OCI-LY7 (cell line): ENCODE measurements around the gene PERP. TPM values are rescaled to one million over a fixed set of nuclear protein-coding genes. Genes with fewer than 3 reads are reported as not detected.

Source experiments
- BruUV-seq: library from RNA; stranded (reverse); fragments of 400-500 nt; replicated peaks from 2 replicates; lab custom pipeline; 2021; lab: Mats Ljungman, UMichigan
- CTCF ChIA-PET: fragments of 300-600 bp; sonication (Branson Sonifier 250); formaldehyde crosslinking; loops from one replicate; lab custom pipeline; 2022; ENCODE audit warnings: antibody characterized with exemption; ENCODE audit not compliant: unreplicated experiment; lab: Charles Lee
- POLR2A ChIA-PET: fragments of 300-600 bp; sonication (Branson Sonifier 250); formaldehyde crosslinking; loops from one replicate; lab custom pipeline; 2022; ENCODE audit warnings: antibody characterized with exemption; lab: Charles Lee
- DNase-seq: peaks from one replicate; pipeline ENCODE4 v3.0.0-alpha.2; 2015; ENCODE audit warnings: low spot score
- H2AFZ ChIP-seq: fragments of 200-600 bp; sonication (generic), shearing (Covaris generic); 2 replicates; pipeline ENCODE4 v1.6.1; 2014; ENCODE audit warnings: mild to moderate bottlenecking, antibody characterized with exemption, low read length, moderate library complexity
- H3K27ac ChIP-seq: fragments of 200-600 bp; sonication (generic); 2 replicates; pipeline ENCODE4 v1.5.1; 2014; ENCODE audit warnings: mixed run types, low read depth, mild to moderate bottlenecking, moderate library complexity, low read length, inconsistent platforms; ENCODE audit not compliant: poor library complexity, severe bottlenecking
- H3K36me3 ChIP-seq: fragments of 200-600 bp; sonication (generic); 2 replicates; pipeline ENCODE4 v1.6.1; 2014; ENCODE audit warnings: mild to moderate bottlenecking, antibody characterized with exemption, low read length, moderate library complexity, mixed read lengths; ENCODE audit not compliant: insufficient read depth
- H3K4me1 ChIP-seq: fragments of 200-600 bp; sonication (generic); 2 replicates; pipeline ENCODE4 v1.5.1; 2014; ENCODE audit warnings: mild to moderate bottlenecking, low read length; ENCODE audit not compliant: insufficient read depth, poor library complexity, severe bottlenecking
- H3K4me2 ChIP-seq: fragments of 200-600 bp; sonication (generic); 2 replicates; pipeline ENCODE4 v1.6.1; 2014; ENCODE audit warnings: mild to moderate bottlenecking, low read length
- H3K4me3 ChIP-seq: fragments of 200-600 bp; sonication (generic); 2 replicates; pipeline ENCODE4 v1.5.1; 2014; ENCODE audit warnings: mild to moderate bottlenecking, low read depth, low read length; ENCODE audit not compliant: poor library complexity, severe bottlenecking
- H3K79me2 ChIP-seq: fragments of 200-600 bp; sonication (generic); 2 replicates; pipeline ENCODE4 v1.6.1; 2016; ENCODE audit warnings: low read depth, mild to moderate bottlenecking, low read length, moderate library complexity, mixed read lengths; ENCODE audit not compliant: insufficient read depth
- H3K9me2 ChIP-seq: fragments of 200-600 bp; sonication (generic); 2 replicates; pipeline ENCODE4 v1.6.1; 2016; ENCODE audit warnings: mild to moderate bottlenecking, low read length, mixed read lengths; ENCODE audit not compliant: insufficient read depth
- H3K9me3 ChIP-seq: fragments of 200-600 bp; sonication (generic); 2 replicates; pipeline ENCODE4 v1.6.1; 2014; ENCODE audit warnings: mild to moderate bottlenecking, mixed run types, low read length, mixed read lengths
- H4K20me1 ChIP-seq: fragments of 200-600 bp; sonication (generic); 2 replicates; pipeline ENCODE4 v1.6.1; 2014; ENCODE audit warnings: mild to moderate bottlenecking, antibody characterized with exemption, low read length, moderate library complexity, mixed read lengths; ENCODE audit not compliant: insufficient read depth
- EZH2phosphoT487 ChIP-seq: fragments of 200-600 bp; sonication (generic); IDR thresholded peaks from 2 replicates; pipeline ENCODE4 v1.6.1; 2018; ENCODE audit warnings: low read depth, borderline replicate concordance, mild to moderate bottlenecking, mixed run types, antibody characterized with exemption, low read length, moderate library complexity, mixed read lengths
- intact Hi-C: fragments of 100-400 bp; cut with micrococcal nuclease; formaldehyde crosslinking; loops from one replicate; pipeline ENCODE4 v1.10.0; 2022; ENCODE audit not compliant: unreplicated experiment
- total RNA-seq, 2 experiments: library from RNA; depleted of rRNA in 1 of 2; stranded (reverse); fragments of >200 nt in 1 of 2; shearing (Covaris generic) in 1 of 2; gene quantifications; 2 replicates each; pipeline ENCODE4 v1.2.3, GENCODE V29; 2014 to 2022
- TF ChIP-seq, protein P1 (sequence below): fragments of 200-600 bp; sonication (generic); conservative IDR thresholded peaks from 2 replicates; pipeline ENCODE4 v1.5.1; 2014; ENCODE audit warnings: mild to moderate bottlenecking, antibody characterized with exemption, low read length, moderate library complexity, mixed read lengths

PERP gene
- total RNA-seq, 2 experiments from 2014 or later, result not detected

DNA sequence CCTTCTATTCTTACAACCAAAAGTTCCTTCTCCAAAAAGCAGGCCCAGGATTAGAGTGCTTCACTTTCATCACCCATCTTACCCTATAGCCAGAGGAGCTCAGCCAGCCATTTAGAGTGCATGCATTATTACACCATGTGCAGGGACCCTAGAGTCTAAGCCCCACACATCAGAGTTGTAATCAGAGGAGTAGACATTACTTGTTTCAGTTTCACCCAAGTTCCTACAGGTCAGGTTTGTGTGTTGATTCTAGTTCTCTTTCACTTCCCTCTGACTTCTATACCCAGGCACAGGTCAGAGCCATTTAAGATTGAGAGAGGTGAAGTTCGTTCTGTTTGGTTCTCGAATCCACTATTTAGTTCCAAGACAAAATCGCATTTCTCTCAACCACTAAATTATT lies 38.2 kb upstream of the PERP start:
- DNase-seq, result peak; percentile 6
- H3K4me3 ChIP-seq, result no peak overlapping the region
- H3K79me2 ChIP-seq, result no peaks in the 10 kb centered on the region
- H3K4me1 ChIP-seq, result no peaks in the 10 kb centered on the region
- no peak for TF ChIP-seq EZH2phosphoT487
- TF ChIP-seq, protein P1, sequence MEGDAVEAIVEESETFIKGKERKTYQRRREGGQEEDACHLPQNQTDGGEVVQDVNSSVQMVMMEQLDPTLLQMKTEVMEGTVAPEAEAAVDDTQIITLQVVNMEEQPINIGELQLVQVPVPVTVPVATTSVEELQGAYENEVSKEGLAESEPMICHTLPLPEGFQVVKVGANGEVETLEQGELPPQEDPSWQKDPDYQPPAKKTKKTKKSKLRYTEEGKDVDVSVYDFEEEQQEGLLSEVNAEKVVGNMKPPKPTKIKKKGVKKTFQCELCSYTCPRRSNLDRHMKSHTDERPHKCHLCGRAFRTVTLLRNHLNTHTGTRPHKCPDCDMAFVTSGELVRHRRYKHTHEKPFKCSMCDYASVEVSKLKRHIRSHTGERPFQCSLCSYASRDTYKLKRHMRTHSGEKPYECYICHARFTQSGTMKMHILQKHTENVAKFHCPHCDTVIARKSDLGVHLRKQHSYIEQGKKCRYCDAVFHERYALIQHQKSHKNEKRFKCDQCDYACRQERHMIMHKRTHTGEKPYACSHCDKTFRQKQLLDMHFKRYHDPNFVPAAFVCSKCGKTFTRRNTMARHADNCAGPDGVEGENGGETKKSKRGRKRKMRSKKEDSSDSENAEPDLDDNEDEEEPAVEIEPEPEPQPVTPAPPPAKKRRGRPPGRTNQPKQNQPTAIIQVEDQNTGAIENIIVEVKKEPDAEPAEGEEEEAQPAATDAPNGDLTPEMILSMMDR, result no peak
- BruUV-seq, result no TSS peak
- POLR2A ChIA-PET, result interaction anchor here (0.6 kb wide), 2 partner anchors 13 to 545 kb away, joined by 3 to 5 read pairs; no protein-coding TSS in a partner anchor
- no peak overlapping the region for H3K4me2 ChIP-seq
- CTCF ChIA-PET, result no interaction called here
- no peak overlapping the region for H2AFZ ChIP-seq
- no peaks in the 10 kb centered on the region for H3K36me3 ChIP-seq
- H3K27ac ChIP-seq, result no peak overlapping the region
- H4K20me1 ChIP-seq, result no peaks in the 10 kb centered on the region
- H3K9me3 ChIP-seq, result no peaks in the 10 kb centered on the region
- H3K9me2 ChIP-seq, result no peaks in the 10 kb centered on the region
- intact Hi-C loops, result no loop called here

DNA sequence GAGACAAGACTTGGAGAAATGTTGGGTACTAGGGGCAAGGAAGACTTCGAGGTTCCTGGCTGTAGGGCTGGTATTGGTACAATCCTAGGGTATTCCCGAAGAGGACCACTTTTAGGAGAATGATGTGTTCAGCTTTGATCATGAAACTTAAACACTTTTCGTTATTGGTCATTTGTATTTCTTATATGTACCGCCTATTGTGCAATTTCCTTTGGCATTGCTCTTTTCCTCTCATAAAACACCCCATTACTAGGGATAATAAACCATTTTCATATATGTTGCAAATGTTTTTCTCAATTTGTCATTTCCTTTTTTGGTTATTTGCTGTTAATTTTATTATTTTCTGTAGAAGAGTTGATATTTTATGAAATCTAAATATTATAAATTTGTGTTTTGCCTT lies 35.6 kb upstream of the PERP start:
- POLR2A ChIA-PET, result no interaction called here
- no TSS peak for BruUV-seq
- CTCF ChIA-PET, result no interaction called here

DNA sequence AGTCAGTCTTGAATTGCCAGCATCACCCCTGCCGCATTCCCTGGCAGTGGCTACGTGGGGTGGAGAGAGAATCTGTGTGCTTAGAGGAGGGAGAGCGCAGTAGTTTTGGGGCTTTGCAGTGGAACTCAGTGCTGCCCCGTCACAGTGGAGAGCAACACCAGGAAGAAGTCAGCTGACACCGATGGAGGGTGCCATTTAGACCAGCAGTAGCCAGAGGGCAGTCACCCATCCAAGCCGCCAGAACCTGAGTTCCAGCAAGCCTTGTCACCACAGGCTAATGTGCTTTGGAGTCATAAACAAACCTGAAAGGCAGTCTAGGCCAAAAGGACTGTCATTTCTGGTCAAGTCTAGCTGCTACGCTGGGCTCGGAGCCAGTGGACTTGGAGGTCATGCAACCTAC lies 22.0 kb upstream of the PERP start:
- Histone ChIP-seq H3K9me3 (no peaks in the 10 kb centered on the region), H3K27ac (no peak overlapping the region), H3K4me1 (no peaks in the 10 kb centered on the region), H3K4me3 (no peak overlapping the region), H3K4me2 (no peak overlapping the region), H4K20me1 (no peaks in the 10 kb centered on the region), H3K79me2 (no peaks in the 10 kb centered on the region), H3K9me2 (no peaks in the 10 kb centered on the region), H2AFZ (no peak overlapping the region), H3K36me3 (no peaks in the 10 kb centered on the region)
- ChIA-PET CTCF (no interaction called here), POLR2A (interaction anchor here (0.8 kb wide), 1 partner anchor 117 kb away, joined by 5 read pairs; no protein-coding TSS in a partner anchor)
- intact Hi-C loops, result no loop called here
- no peak for DNase-seq
- BruUV-seq, result no TSS peak
- TF ChIP-seq, protein P1, result no peak
- TF ChIP-seq EZH2phosphoT487, result no peak

More for the DNA sequence above, 35.6 kb upstream of the PERP start:
- Histone ChIP-seq H3K4me3 (no peak overlapping the region), H3K4me1 (no peaks in the 10 kb centered on the region), H3K4me2 (no peak overlapping the region), H2AFZ (no peak overlapping the region), H3K9me3 (no peaks in the 10 kb centered on the region), H3K27ac (no peak overlapping the region), H3K9me2 (no peaks in the 10 kb centered on the region), H3K36me3 (no peaks in the 10 kb centered on the region), H3K79me2 (no peaks in the 10 kb centered on the region), H4K20me1 (no peaks in the 10 kb centered on the region)
- intact Hi-C loops, result no loop called here
- TF ChIP-seq, protein P1, result no peak
- no peak for TF ChIP-seq EZH2phosphoT487
- DNase-seq, result no peak
